ENCODE measurements around the gene BHLHE41.

BHLHE41 gene

DNA sequence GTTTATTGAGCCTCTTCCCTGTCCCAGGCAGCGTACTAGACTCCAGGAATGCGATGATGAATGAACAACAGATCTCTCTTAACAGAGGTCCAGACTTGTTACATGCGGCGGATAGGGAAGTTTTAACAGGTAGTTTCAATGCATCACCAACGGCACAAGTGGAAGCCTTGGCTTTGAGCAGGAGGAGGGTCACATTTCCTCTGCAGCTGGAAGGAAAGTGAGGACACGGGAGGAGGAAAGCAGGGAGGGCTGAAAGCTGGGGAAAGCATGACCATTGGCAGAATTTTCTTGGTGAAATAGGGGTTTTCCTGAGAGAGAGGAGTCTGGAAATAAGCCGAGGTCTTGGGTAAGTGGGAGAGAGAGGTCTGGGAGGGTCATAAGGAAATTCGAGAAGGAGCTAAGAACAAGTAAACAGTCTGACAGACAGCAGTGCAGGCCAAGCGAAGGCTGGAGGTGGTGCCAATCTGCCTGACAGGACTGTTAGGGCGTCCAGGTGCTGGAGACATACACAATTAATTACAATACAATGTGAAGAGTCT lies 15.4 kb downstream of the BHLHE41 start:
- TF ChIP-seq, protein P1, sequence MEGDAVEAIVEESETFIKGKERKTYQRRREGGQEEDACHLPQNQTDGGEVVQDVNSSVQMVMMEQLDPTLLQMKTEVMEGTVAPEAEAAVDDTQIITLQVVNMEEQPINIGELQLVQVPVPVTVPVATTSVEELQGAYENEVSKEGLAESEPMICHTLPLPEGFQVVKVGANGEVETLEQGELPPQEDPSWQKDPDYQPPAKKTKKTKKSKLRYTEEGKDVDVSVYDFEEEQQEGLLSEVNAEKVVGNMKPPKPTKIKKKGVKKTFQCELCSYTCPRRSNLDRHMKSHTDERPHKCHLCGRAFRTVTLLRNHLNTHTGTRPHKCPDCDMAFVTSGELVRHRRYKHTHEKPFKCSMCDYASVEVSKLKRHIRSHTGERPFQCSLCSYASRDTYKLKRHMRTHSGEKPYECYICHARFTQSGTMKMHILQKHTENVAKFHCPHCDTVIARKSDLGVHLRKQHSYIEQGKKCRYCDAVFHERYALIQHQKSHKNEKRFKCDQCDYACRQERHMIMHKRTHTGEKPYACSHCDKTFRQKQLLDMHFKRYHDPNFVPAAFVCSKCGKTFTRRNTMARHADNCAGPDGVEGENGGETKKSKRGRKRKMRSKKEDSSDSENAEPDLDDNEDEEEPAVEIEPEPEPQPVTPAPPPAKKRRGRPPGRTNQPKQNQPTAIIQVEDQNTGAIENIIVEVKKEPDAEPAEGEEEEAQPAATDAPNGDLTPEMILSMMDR (IDR thresholded peaks at IDR 0.05; ENCODE audit: insufficient read depth, low read length, poor library complexity, severe bottlenecking) = no peak
- Histone ChIP-seq H3K27me3 (replicated peaks; ENCODE audit: control insufficient read depth, insufficient read depth, low read length) (no peaks in the 10 kb centered on the region; the same call in 1 of the 2 replicates), H3K4me3 (replicated peaks; ENCODE audit: low read depth, low read length) (no peak overlapping the region), H3K36me3 (ENCODE audit: control insufficient read depth, insufficient read depth, low read length) (no peaks in the 10 kb centered on the region)
- no peak for DNase-seq (ENCODE audit: extremely low read depth, insufficient read length)

DNA sequence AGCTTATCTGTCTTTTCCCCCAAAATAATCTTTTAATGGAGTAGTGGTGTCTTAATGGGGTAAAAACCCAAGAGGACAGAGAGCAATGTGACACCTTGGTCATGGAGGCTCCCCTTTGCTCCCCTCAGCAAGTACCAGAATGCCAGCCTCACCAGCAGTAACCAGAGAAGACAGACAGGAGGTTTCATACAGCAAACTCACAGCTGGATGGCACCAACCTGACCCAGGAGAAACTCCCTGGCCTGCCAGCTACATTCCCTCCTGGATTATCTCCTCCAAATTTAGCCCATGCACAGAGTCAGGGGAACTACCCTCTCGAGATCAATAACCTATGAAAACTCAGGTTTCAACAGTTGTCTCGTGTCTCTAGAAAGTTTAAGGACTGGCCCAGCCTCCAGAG lies 15.9 kb downstream of the BHLHE41 start:
- DNase-seq (ENCODE audit: extremely low read depth, insufficient read length) = no peak
- Histone ChIP-seq H3K36me3 (ENCODE audit: control insufficient read depth, insufficient read depth, low read length) (no peaks in the 10 kb centered on the region), H3K4me3 (replicated peaks; ENCODE audit: low read depth, low read length) (no peak overlapping the region), H3K27me3 (replicated peaks; ENCODE audit: control insufficient read depth, insufficient read depth, low read length) (no peaks in the 10 kb centered on the region; the same call in 1 of the 2 replicates)
- TF ChIP-seq, protein P1 (IDR thresholded peaks at IDR 0.05; ENCODE audit: insufficient read depth, low read length, poor library complexity, severe bottlenecking) = no peak

DNA sequence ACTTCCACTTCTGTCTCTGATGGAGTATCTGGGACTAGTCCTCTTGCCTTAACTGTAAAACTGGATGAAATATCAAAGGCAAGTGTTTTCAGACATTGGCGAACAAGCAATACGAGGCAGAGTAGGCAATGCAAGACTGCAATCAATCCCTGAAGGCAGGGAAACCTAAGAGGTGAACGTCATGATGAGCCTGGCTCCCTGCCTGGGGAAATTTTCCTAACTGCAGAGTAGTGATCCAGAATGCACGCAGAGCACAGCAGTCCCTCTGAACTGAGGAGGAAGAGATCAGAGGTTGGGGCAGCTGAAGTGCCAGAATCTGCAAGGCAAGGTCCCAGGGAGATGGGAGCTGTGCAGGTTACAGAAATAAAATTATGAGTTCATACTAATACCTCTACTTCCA lies 18.5 kb downstream of the BHLHE41 start:
- DNase-seq (ENCODE audit: extremely low read depth, insufficient read length) = no peak
- TF ChIP-seq, protein P1 (IDR thresholded peaks at IDR 0.05; ENCODE audit: insufficient read depth, low read length, poor library complexity, severe bottlenecking) = no peak

DNA sequence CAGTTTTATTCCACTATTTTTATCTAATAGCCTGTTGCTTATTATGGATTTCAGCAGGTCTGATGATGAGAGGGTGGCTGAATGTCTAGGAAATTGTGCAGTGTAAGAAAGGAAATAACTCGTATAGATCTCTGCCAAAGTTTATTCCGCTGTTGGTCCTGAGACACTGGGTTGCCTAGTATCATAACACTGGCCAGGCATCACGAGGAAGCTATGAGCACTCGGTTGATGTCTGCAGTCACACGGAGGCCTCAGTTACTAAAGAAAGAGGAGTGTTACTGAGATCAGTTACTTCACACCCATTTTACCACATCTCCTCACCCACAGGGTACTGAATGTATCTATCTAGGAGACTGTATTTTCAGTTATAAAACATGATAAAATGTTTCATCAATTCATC lies 21.9 kb downstream of the BHLHE41 start:
- Histone ChIP-seq H3K36me3 (ENCODE audit: control insufficient read depth, insufficient read depth, low read length) (no peaks in the 10 kb centered on the region), H3K27me3 (replicated peaks; ENCODE audit: control insufficient read depth, insufficient read depth, low read length) (no peaks in the 10 kb centered on the region), H3K4me3 (replicated peaks; ENCODE audit: low read depth, low read length) (no peak overlapping the region)
- DNase-seq (ENCODE audit: extremely low read depth, insufficient read length) = no peak
- TF ChIP-seq, protein P1 (IDR thresholded peaks at IDR 0.05; ENCODE audit: insufficient read depth, low read length, poor library complexity, severe bottlenecking) = no peak

More for the DNA sequence above, 18.5 kb downstream of the BHLHE41 start:
- Histone ChIP-seq H3K36me3 (ENCODE audit: control insufficient read depth, insufficient read depth, low read length) (no peaks in the 10 kb centered on the region), H3K27me3 (replicated peaks; ENCODE audit: control insufficient read depth, insufficient read depth, low read length) (no peaks in the 10 kb centered on the region; the same call in 1 of the 2 replicates), H3K4me3 (replicated peaks; ENCODE audit: low read depth, low read length) (no peak overlapping the region)

DNA sequence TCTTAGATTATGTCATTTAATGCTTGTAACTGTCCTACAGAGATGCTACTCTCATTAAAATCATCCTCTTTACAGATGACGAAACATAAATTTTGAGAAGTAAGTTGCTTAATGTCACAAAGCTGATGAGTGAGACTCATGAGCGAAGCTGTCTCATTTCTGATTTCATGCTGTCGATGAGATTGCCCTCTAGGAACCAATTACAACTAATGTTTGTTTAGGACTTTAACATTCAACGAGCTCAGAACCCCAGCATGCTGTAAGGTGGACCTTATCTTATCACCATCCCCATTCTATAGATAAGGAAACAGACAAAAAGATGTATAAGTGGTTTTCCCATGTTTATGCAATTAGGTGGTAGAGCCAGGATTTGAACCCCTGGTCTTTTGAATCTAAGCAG lies 23.1 kb downstream of the BHLHE41 start:
- Histone ChIP-seq H3K27me3 (replicated peaks; ENCODE audit: control insufficient read depth, insufficient read depth, low read length) (no peaks in the 10 kb centered on the region), H3K4me3 (replicated peaks; ENCODE audit: low read depth, low read length) (no peak overlapping the region), H3K36me3 (ENCODE audit: control insufficient read depth, insufficient read depth, low read length) (no peaks in the 10 kb centered on the region)
- TF ChIP-seq, protein P1 (IDR thresholded peaks at IDR 0.05; ENCODE audit: insufficient read depth, low read length, poor library complexity, severe bottlenecking) = no peak
- DNase-seq (ENCODE audit: extremely low read depth, insufficient read length) = no peak

DNA sequence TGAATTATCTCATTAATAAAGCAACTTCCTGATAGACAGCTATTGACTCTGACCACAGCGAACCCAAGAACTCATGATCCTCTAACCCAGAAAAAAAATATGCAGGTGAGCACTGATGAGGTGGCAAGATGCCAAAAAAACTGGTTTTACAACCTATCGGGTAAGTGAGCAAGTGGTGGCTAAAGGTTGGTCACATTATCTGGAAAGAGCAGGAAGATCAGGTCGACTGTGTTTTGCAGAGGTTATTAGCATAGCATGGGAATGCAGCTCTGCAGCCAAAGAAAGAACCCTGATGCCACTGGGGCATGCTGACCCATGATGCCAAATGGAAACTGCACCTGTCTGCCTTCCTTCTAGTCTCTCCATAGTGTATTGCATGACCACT lies 23.5 kb downstream of the BHLHE41 start:
- no peaks in the 10 kb centered on the region for H3K27me3 ChIP-seq (replicated peaks; ENCODE audit: control insufficient read depth, insufficient read depth, low read length)
- H3K4me3 ChIP-seq (replicated peaks; ENCODE audit: low read depth, low read length) = no peak overlapping the region
- no peak for DNase-seq (ENCODE audit: extremely low read depth, insufficient read length)
- no peaks in the 10 kb centered on the region for H3K36me3 ChIP-seq (ENCODE audit: control insufficient read depth, insufficient read depth, low read length)
- TF ChIP-seq, protein P1 (IDR thresholded peaks at IDR 0.05; ENCODE audit: insufficient read depth, low read length, poor library complexity, severe bottlenecking) = no peak
